H1 (cell line): ENCODE measurements around the gene GATB. TPM values are rescaled to one million over a fixed set of nuclear protein-coding genes. Genes with fewer than 3 reads are reported as not detected.

Experiments
- ATF2 ChIP-seq: IDR thresholded peaks from 2 replicates; pipeline ENCODE4 v1.6.1; 2012; ENCODE audit warnings: low read length, inconsistent platforms
- GABPA ChIP-seq: IDR thresholded peaks from 2 replicates; pipeline ENCODE4 v1.6.1; 2011; ENCODE audit warnings: mild to moderate bottlenecking, low read length, moderate library complexity, borderline replicate concordance; ENCODE audit not compliant: insufficient read depth
- POU5F1 ChIP-seq: IDR thresholded peaks from 2 replicates; pipeline ENCODE4 v1.6.1; 2011; ENCODE audit warnings: low read depth, mild to moderate bottlenecking, low read length, moderate library complexity
- RNF2 ChIP-seq: fragments of 200-900, 300-1000 bp; sonication (generic); IDR thresholded peaks from 2 replicates; pipeline ENCODE4 v1.7.1; 2016; ENCODE audit warnings: borderline replicate concordance, low read depth, mild to moderate bottlenecking, antibody characterized with exemption, low read length; ENCODE audit not compliant: poor library complexity, severe bottlenecking; ENCODE audit errors: missing control alignments
- SP2 ChIP-seq: IDR thresholded peaks from 2 replicates; pipeline ENCODE4 v1.6.1; 2012; ENCODE audit warnings: mild to moderate bottlenecking, low read length, inconsistent platforms
- TCF12 ChIP-seq: IDR thresholded peaks from 2 replicates; pipeline ENCODE4 v1.6.1; 2011; ENCODE audit warnings: low read depth, mild to moderate bottlenecking, low read length
- polyA plus RNA-seq, 7 experiments: library from polyadenylated mRNA; depleted of rRNA in 3 of 7; stranded (reverse) in 5 of 7; unstranded in 2 of 7; fragments of >200 nt in 5 of 7; fragments of 200-250 nt in 2 of 7; gene quantifications; 1 replicate in 5 of 7; 2 replicates in 1 of 7; 4 replicates in 1 of 7; pipeline versions ENCODE4 v1.2.1 to v1.2.3, GENCODE V29; 2011 to 2013; ENCODE audit warnings: missing spikeins in 2 of 7, mixed read lengths in 2 of 7
- total RNA-seq: library from RNA; stranded (reverse); fragmentation: NEBNext Ultra II Directional; extraction: Animal tissue kit (Norgen Biotek cat#: 25700); gene quantifications from 2 replicates; pipeline ENCODE4 v1.2.1, GENCODE V29; 2021

GATB gene
- total and polyA plus RNA-seq, 2 of the 8 experiments (the other 6 are each of a cell fraction or from before 2014, with no cell fraction given): 15.3 to 18.0 TPM

- TF ChIP-seq GABPA: no peak
- TF ChIP-seq TCF12: no peak
- no peak for TF ChIP-seq ATF2
- TF ChIP-seq POU5F1: no peak
- no peak for TF ChIP-seq SP2
- TF ChIP-seq RNF2: no peak
Observed at GRCh38 chr4:151678048-151678872, 82.5 kb downstream of the GATB start (continued).
